HL-60 (cell line): ENCODE results near the gene ENG.

Source experiments
- DNase-seq, 2 experiments: peaks; one replicate each; pipeline ENCODE4 v3.0.0-alpha.2; 2010 to 2020; ENCODE audit warnings: low read depth in 1 of 2, low spot score in 1 of 2
- H3K27ac ChIP-seq: fragments of 250-450 bp; sonication (Bioruptor Pico); replicated peaks from 2 replicates; pipeline ENCODE4 v1.5.1; 2020; ENCODE audit warnings: mild to moderate bottlenecking, moderate library complexity
- H3K27me3 ChIP-seq: fragments of 250-450 bp; sonication (Bioruptor Pico); 2 replicates; pipeline ENCODE4 v1.5.1; 2021; ENCODE audit warnings: mild to moderate bottlenecking, moderate library complexity; ENCODE audit not compliant: insufficient read depth, poor library complexity, severe bottlenecking
- H3K4me3 ChIP-seq: replicated peaks from 2 replicates; pipeline ENCODE4 v1.5.1; 2011; ENCODE audit warnings: mild to moderate bottlenecking, control low read depth, low read length; ENCODE audit not compliant: insufficient read depth
- CTCF ChIP-seq: IDR thresholded peaks from one replicate; pipeline ENCODE4 v1.5.1; 2011; ENCODE audit warnings: low read length, control low read depth, inconsistent platforms; ENCODE audit not compliant: insufficient read depth
- GABPA ChIP-seq: IDR thresholded peaks from 2 replicates; pipeline ENCODE4 v1.6.1; 2012; ENCODE audit warnings: low read depth
- POLR2AphosphoS5 ChIP-seq: IDR thresholded peaks from 2 replicates; pipeline ENCODE4 v1.6.1; 2012; ENCODE audit warnings: low read depth
- REST ChIP-seq: IDR thresholded peaks from 2 replicates; pipeline ENCODE4 v1.6.1; 2012; ENCODE audit warnings: low read depth; ENCODE audit not compliant: insufficient replicate concordance
- SPI1 ChIP-seq: IDR thresholded peaks from 2 replicates; pipeline ENCODE4 v1.6.1; 2012; ENCODE audit warnings: low read depth, mild to moderate bottlenecking, borderline replicate concordance

ENG gene

GRCh38 chr9:127796852-127797370 is 57.5 kb downstream of the ENG start:
- H3K27me3 ChIP-seq, result no peaks in the 10 kb centered on the region
- peak overlapping the region; percentile 46 for H3K27ac ChIP-seq
- H3K4me3 ChIP-seq, result no peak overlapping the region
- no peak for TF ChIP-seq GABPA
- DNase-seq, result no peak

GRCh38 chr9:127796225-127796813 is 58.1 kb downstream of the ENG start:
- no peaks in the 10 kb centered on the region for H3K27me3 ChIP-seq
- no peak overlapping the region for H3K4me3 ChIP-seq
- DNase-seq, result peak in 1 of 2 experiments; percentile 27
- peak overlapping the region; percentile 46 for H3K27ac ChIP-seq
- TF ChIP-seq POLR2AphosphoS5, result peak; percentile 32; the same call in 1 of the 2 replicates
- TF ChIP-seq SPI1, result no peak
- TF ChIP-seq REST, result no peak

- no peak overlapping the region for H3K4me3 ChIP-seq
- DNase-seq, result no peak
- TF ChIP-seq POLR2AphosphoS5 (no peak; the same call in 1 of the 2 replicates), REST (no peak), CTCF (no peak), SPI1 (no peak), GABPA (no peak)
- H3K27me3 ChIP-seq, result no peaks in the 10 kb centered on the region
- no peak overlapping the region for H3K27ac ChIP-seq
These were observed 60.3 kb downstream of the ENG start for GRCh38 chr9:127794001-127794791.

GRCh38 chr9:127793093-127793708 is 61.3 kb downstream of the ENG start:
- H3K27me3 ChIP-seq, result no peaks in the 10 kb centered on the region
- no peak; the same call in 1 of the 2 replicates for TF ChIP-seq POLR2AphosphoS5
- no peak for TF ChIP-seq REST
- TF ChIP-seq GABPA, result no peak
- TF ChIP-seq SPI1, result no peak
- TF ChIP-seq CTCF, result no peak
- H3K27ac ChIP-seq, result no peak overlapping the region
- H3K4me3 ChIP-seq, result no peak overlapping the region
- DNase-seq, result no peak
